Colonic mucosa (tissue), 4 donors: Measurements from ENCODE around the gene OR7A17. TPM values are rescaled to one million over a fixed set of nuclear protein-coding genes. Genes with fewer than 3 reads are reported as not detected.

Experiments used
- DNase-seq: peaks from one replicate; pipeline ENCODE4 v3.0.0-alpha.2; 2020
- H3K27ac ChIP-seq: fragments of 200-600 bp; one replicate; pipeline ENCODE4 v1.8.0; 2021
- H3K27me3 ChIP-seq: fragments of 200-600 bp; one replicate; pipeline ENCODE4 v1.8.0; 2021
- H3K36me3 ChIP-seq: fragments of 200-600 bp; one replicate; pipeline ENCODE4 v1.8.0; 2021
- H3K4me1 ChIP-seq: fragments of 200-600 bp; one replicate; pipeline ENCODE4 v1.8.0; 2021; ENCODE audit warnings: mild to moderate bottlenecking
- H3K4me3 ChIP-seq: fragments of 200-600 bp; one replicate; pipeline ENCODE4 v1.8.0; 2021
- H3K9ac ChIP-seq, 2 donors: one replicate each; pipeline ENCODE4 v1.7.0; 2013; ENCODE audit warnings: control low read depth in 2 of 2, low read depth in 2 of 2, low read length in 2 of 2
- H3K9me3 ChIP-seq: fragments of 200-600 bp; one replicate; pipeline ENCODE4 v1.8.0; 2021
- CTCF ChIP-seq: fragments of 200-600 bp; IDR thresholded peaks from one replicate; pipeline ENCODE4 v1.8.0; 2022; ENCODE audit warnings: antibody characterized with exemption, mild to moderate bottlenecking
- intact Hi-C: fragments of 100-400 bp; cut with DNase I; formaldehyde crosslinking; loops from one replicate; pipeline ENCODE4 v1.14.1; 2022
- total RNA-seq, 2 donors: library from RNA; stranded (reverse); fragmentation: NEBNext Ultra II Directional in 1 of 2; extraction: Animal tissue kit (Norgen Biotek cat#: 25700) in 1 of 2; gene quantifications; one replicate each; pipeline ENCODE4 v1.2.1, GENCODE V29; 2021
- donor health status: healthy.
- donor health status: DM: no; HTN: no; CAD: no.
- donor health status: DM: no; HTN: no; CAD: no.

The OR7A17 gene
- total RNA-seq, 2 donors from 2014 or later = not detected

DNA sequence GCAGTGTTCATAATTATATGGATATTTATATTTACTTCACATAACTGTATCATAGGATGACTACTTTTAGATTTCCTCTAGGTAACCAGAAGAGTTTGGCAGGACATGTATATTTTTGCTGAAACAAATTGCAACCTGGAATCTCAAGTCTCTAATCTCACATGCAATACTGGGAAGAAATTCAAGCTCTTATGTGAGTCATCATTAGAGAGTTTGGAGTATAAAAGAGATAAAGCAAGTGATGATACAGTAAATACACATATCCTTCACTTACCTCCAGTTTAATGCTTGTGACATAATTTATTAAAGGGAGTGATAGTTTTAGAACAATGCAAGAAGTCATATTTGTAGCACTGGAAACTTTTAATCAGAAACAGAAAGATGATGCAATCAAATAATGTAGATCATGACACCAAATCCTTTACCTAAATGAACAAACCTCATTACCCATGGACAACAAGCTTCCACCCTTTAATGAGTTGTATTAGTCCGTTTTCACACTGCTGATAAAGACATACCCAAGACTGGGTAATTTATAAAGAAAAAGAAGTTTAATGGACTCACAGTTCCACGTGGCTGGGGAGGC is 15.8 kb upstream of the OR7A17 start:
- Histone ChIP-seq H3K27me3 (no peaks in the 10 kb centered on the region), H3K9me3 (no peaks in the 10 kb centered on the region), H3K36me3 (no peaks in the 10 kb centered on the region), H3K4me3 (no peak overlapping the region), H3K4me1 (no peaks in the 10 kb centered on the region), H3K27ac (no peak overlapping the region), H3K9ac (no peak overlapping the region)
- no peak for DNase-seq
- intact Hi-C loops = no loop called here
- no peak for TF ChIP-seq CTCF

GRCh38 chr19:14890643-14891379 is 4.9 kb upstream of the OR7A17 start:
- Histone ChIP-seq H3K36me3 (no peaks in the 10 kb centered on the region), H3K4me3 (no peak overlapping the region), H3K9ac (no peak overlapping the region), H3K27me3 (no peaks in the 10 kb centered on the region), H3K9me3 (no peaks in the 10 kb centered on the region), H3K4me1 (no peaks in the 10 kb centered on the region), H3K27ac (no peak overlapping the region)
- intact Hi-C loops = no loop called here
- no peak for DNase-seq
- no peak for TF ChIP-seq CTCF

- no peak overlapping the region for H3K27ac ChIP-seq
- no peaks in the 10 kb centered on the region for H3K9me3 ChIP-seq
- no peaks in the 10 kb centered on the region for H3K36me3 ChIP-seq
- TF ChIP-seq CTCF = no peak
- intact Hi-C loops = loop anchor here (5.0 kb wide), 1 partner anchor 318 kb away; the partner anchor contains the start of gene NDUFB7
- DNase-seq = no peak
- no peak overlapping the region for H3K9ac ChIP-seq
- no peaks in the 10 kb centered on the region for H3K27me3 ChIP-seq
- H3K4me3 ChIP-seq = no peak overlapping the region
- no peaks in the 10 kb centered on the region for H3K4me1 ChIP-seq
Observed at GRCh38 chr19:14889994-14890642, 4.2 kb upstream of the OR7A17 start.

GRCh38 chr19:14871619-14872230 is 14.2 kb downstream of the OR7A17 start:
- Histone ChIP-seq H3K27ac (no peak overlapping the region), H3K9ac (no peak overlapping the region), H3K4me1 (no peaks in the 10 kb centered on the region), H3K9me3 (no peaks in the 10 kb centered on the region), H3K27me3 (no peaks in the 10 kb centered on the region), H3K36me3 (no peaks in the 10 kb centered on the region), H3K4me3 (no peak overlapping the region)
- TF ChIP-seq CTCF = peak; percentile 17
- DNase-seq = no peak
- intact Hi-C loops = no loop called here

DNA sequence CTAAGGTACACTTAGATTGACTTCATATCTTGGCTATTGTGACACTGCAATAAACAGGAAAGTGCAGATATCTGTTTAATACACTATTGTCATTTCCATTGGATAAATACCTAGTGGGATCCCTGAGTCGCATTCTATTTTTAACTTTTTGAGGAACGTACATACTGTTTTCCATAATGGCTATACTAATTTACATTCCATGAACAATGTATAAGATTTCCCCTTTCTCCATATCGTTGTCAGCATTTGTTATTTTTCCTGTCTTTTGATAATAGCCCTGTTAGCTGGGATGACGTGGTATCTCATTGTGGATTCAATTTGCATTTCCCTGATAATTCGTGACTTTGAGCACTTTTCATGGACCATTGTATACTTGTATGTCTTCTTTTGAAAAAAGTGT is 17.4 kb downstream of the OR7A17 start:
- Histone ChIP-seq H3K4me3 (no peak overlapping the region), H3K9ac (no peak overlapping the region), H3K9me3 (no peaks in the 10 kb centered on the region), H3K27me3 (no peaks in the 10 kb centered on the region), H3K27ac (no peak overlapping the region), H3K36me3 (no peaks in the 10 kb centered on the region), H3K4me1 (no peaks in the 10 kb centered on the region)
- TF ChIP-seq CTCF = no peak
- intact Hi-C loops = no loop called here
- DNase-seq = no peak
